NCI-H2081 (cell line): ENCODE data around the gene COL4A1.

Source experiments
- DNase-seq, 2 experiments: peaks; one replicate each; lab custom pipeline; 2025; lab: John Stamatoyannopoulos, UW

COL4A1 gene

DNA sequence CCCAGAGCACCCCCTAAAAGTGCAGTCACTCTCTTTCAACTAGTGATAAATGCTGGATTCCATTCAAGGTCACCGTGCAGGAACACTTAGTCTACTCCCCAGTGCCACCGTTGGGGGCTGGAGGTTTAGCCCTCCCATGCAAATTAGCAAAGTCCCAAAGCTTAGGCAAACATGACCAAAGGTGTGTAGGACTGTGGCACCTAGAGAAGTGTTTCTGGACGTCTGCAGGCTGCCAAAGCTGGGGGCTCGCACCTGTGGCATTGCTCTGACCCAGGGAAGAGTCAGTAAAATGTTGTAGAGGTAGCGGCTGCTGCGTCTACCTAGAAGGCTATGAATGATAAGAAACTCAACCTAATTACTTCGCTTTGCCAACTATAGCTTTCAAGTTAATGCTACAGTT lies 13.9 kb downstream of the COL4A1 start:
- no peak for DNase-seq

DNA sequence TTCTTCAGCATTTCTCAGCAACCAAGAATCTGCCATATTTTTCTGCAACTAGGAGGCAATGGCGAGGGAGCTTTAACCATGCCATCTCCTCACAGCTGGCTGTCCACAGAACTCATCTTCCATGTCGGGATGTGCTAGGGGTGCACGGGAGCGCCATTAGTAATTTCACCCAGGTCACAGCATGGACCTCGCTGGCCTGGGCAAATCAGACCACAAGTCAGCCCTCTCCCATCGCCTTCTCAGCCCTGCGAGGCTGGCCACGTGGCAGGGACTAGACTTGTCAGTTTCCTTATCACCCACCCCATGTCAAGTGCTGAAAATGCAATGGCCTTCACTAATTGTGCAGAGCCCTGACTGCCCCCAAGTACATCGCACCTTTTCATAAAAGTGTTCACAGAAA lies 15.7 kb downstream of the COL4A1 start:
- DNase-seq, result no peak

DNA sequence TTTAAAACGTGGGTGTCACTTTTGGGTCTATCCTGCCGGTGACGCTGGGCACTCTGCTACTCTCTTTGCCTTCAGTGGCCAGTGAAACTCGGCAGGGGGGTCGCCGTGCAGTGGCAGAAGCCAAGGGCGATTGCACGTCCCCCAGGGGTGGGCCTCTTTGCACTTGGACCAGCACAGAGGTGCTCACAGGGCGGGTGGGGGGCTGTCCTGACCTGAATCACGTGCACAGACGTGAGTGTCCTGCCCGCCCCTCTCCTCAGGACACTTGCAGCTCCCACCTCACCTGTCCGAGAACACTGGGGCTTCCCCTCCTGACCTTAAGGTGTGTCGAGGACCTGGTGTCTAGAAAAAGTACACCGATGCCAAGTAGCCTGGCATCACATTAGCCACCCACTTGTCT lies 16.1 kb downstream of the COL4A1 start:
- no peak for DNase-seq

DNA sequence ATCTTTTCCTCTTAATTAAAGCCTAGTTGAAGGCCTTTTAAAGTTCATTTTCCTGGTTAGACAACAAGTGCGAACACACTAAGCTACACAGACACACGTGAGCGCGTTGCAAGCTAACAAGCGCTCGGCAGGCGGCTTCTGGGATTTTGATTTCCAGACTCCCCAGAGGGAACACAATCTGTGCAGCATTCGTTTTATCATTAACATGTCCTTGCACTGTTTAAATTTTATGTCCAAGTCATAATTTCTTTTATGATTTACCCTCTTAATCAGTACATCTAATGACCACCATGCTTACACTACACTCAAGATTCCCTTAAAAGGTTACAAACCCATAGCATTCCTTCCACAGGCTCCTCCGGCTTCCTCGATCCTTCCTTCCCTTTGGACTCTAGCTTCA lies 16.8 kb downstream of the COL4A1 start:
- DNase-seq, result no peak

DNA sequence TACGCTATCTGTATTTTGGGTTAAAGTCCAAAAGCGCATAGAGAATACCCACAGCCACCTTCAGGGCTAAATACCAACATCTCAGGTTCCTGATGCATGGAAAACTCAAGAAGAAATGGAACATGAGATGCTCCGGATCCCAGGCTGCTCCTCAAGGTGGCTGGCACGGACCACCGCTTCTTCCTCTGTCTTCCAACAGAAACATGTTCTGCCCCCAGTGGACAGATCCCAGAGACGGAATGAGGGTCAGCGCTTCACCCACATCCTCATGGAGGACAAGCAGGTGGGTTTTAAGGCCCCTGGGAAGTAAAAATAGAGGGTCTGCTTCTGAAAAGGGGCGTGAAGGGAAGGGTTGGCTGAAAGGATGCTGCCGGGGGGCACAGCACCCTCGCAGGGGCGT lies 17.3 kb downstream of the COL4A1 start:
- DNase-seq, result no peak

DNA sequence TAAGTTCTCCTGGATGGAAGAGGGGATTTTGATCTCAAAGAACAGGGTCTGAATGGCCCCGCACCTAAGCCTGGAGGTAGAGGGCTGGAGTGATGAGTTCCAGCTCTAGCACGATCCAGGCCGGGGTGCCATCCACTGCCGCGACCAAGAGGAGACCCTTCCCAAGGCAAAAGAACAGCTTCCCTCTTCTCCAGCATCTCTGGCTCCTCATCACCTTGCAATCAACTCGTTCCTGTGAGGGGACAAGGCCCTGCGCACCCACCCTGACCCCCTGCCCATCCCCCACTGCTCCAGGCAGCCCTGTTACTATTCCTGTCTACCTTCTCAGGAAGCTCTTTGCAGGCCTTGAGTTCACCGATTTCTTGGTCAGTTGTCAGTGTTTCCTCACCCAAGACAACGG lies 17.8 kb downstream of the COL4A1 start:
- no peak for DNase-seq

DNA sequence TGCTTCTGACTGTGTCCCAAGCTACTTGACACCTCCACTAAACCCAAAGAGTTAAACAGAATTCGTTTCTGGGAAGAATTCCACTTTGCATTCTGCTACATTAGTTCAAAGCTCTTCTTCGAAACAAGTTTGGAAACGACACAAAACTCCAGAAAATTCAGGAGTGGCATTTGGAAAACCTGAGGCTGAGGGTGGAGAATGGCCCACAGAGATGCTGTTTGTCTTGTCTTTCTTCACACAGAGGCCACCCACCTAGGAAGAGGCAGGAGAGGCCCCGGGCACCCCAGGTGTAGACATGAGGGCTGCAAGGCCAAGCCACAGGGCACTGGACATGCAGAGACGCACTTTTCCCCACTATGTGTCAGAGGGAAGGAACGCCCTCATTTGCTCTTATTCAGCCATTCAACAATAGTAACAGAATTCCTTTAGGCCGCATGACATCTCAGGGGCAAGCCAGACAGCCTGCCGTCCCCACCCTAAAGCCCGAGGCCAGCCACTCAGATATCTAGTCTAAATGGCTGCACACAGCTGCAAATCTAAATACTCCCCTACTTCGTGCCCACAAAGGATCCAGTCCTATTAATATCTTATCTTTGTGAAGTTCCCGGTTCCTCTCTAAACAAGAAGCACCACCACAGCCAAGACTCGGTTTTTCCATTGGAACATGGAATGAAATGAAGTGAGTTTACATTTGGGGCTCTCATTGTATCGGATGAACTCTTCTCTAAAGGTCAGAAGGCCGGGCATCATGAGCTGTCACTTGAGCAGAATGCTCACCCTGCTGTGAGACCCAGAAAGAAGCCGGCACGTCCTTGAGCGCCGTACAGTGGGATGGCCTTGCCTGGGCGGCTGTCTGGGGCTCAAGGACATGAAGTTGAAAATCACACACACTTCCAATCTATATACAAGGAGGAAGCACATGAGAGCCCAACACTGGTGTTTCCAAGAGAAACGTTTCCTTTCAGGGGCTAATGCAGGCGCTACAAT lies 19.8 kb downstream of the COL4A1 start:
- DNase-seq, result no peak

DNA sequence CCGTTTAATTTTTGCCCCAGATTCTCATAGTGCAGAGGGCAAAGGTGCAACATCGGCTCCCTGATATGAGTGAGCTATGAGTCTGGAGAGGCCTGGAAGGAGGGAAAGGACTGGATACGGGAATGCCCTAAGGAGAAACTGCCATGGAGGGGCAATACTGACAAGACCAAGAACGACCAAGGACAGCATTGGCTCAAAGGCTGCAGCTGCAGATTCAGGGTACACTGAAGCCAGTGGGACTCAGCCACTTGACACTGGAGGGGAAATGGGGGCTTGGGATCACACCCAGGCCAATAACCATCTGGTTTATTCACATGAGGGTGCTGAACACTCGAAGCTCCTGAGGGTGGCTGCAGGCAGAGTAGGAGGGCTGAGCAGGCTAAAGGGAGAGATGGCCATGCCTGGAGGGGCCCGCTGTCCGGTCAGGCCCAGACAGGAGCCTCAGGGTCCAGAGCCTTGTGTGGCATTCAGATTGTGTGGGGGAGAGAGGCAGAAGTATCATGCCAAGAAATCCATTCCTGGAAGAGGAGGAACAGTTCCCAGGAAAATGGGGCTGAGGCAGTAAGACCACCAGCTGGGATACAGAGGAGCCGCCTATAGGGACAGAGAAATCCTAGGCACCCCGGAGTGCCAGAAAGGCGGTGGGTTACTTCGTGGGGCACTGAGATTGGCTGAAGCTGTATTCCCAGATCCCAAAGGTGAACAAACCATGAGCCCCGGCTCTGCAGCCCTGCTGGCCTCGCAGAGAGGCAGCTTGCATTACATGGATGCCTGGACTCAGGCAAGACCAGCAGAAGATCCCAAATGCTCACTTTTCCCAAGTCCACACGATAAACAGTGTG lies 20.7 kb downstream of the COL4A1 start:
- DNase-seq, result no peak

DNA sequence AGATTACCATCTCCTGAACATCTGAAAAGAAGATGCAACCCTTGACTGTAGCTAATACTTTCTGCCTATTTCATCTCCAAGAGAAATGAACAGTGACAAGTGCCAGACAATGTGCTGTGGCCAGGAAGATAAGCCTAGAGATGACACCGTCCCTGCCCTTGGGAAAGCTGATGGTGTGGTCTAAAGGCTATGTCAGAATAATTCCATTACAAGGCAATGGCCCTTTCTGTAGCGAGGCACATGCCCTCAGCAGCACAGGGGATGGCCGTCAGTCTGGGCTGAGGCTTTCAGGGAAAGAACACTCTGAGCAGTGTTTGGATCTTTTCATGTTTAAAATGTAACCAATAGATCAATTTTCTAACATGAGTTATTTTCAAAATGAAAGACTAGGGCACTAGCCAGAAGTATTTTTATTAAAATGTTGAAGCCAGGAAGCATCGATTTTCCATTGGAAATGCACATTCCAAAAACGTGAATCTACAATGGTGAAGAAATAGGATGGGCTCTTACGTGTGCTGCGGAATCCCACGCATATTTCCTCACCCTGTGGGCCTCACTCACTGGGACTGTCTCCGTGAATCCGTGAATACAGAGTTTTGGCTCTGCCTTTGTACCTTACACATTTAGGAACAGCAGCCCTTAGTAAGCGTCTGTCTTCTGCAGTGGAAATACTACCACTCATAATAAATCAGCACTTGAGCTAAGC lies 22.0 kb downstream of the COL4A1 start:
- DNase-seq, result no peak

DNA sequence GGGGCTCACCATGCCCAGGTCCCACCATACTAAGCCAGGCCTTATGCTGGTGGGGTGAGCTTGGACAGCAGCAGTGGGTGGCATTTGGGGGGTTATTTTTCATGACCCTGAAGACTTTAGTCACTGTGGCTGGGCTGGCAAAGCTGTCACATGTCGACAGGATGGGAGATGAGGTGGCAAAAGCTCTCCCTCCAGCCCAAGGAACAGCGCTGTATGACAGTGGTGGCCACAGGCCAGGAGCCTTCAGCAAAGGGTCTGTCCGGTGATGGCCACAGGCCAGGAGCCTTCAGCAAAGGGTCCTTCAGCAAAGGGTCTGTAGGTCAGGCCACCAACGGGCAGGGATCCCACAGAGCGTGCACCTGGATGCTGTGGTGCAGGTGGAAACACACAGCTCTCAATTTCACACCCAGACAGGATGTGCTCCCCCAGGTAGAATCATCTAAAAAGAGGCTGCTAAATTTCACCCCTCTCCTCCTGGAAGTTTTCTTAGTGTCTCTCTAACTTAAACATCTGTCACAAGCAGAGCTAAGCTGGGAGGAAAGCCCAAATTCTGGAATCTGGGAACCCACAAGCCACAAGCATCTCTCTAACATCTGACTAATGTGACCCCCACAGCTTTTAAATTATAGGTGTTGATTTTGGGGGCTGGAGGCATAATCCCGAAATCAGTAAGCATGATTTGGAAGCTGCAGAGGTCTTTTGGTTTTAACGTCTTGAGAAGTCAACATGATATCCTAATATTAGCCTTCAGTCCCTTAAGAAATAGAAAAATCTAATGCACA lies 23.0 kb downstream of the COL4A1 start:
- DNase-seq, result no peak

DNA sequence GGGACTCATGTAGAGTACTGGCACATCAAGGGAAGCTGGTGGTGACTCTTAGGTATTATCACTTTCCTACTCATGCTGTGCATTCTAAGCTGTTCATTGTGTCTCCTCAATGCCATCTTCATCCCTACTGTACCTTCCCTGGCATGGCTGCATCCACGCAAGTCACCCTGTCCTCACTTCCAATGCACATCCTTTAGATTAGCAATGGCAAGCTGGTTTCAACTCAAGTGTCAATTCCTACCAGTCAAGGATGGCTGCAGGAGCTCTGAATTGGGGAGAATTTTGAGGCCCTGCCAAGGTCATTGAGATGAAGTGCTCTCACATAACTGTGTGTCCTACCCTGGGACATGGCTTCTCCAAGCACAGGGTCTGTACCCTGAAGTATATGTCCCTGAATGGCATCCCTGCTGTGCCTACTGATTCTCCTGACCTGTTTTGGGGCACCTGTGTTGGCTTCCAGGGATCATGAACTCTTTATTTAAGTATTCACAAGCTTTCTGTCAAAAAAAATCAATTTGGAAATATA lies 24.6 kb downstream of the COL4A1 start:
- no peak for DNase-seq

DNA sequence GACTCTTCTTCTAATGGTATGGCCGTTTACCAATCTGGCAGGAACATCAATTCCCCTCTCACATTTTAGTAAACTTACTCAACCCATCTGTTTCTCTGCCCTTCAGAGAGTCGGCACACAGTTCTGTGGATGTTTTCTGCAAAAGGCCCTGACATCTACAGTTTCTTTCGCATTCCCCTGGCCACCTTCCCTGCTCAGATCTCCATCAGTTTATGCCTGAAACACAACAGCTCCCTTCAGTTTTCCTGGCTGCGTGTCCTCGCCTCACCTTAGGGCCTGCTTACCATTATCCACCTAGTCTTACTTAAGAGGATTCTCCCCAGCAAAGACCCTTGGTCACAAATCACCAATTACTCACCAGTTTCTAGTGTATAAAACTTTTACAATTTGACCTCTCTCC lies 25.2 kb downstream of the COL4A1 start:
- DNase-seq, result no peak

DNA sequence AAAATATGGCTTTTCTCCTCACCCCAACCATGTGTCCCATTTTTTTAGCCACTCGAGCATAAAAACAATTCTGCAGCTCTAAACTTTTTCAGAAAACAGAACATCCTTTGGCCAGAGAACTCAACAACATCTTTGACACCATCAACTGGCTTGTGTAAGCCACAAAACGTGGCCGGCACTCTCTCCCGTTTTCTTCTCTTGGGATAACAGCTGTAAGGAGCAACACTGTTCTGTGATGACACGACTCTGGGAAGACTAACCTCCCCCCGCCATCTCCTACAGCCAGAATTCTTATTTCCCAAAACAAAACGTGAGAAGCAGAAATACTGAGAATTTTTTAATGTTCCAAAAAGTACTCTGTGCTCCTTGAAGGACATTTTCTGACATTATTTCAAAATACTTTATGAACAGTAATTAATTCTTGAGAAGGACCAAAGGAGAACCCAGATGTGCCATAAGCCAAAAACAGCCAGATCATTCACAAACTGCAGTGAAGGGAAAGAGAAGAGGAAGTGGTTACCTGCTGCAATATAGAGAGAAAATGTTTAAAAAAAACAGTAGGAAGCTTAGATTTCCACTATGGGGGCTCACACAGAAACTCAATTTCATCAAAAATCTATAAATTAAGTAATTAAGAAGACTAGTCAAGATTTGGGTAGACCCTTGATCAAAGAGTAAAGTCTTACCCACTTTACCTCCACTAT lies 25.8 kb downstream of the COL4A1 start:
- DNase-seq, result no peak

DNA sequence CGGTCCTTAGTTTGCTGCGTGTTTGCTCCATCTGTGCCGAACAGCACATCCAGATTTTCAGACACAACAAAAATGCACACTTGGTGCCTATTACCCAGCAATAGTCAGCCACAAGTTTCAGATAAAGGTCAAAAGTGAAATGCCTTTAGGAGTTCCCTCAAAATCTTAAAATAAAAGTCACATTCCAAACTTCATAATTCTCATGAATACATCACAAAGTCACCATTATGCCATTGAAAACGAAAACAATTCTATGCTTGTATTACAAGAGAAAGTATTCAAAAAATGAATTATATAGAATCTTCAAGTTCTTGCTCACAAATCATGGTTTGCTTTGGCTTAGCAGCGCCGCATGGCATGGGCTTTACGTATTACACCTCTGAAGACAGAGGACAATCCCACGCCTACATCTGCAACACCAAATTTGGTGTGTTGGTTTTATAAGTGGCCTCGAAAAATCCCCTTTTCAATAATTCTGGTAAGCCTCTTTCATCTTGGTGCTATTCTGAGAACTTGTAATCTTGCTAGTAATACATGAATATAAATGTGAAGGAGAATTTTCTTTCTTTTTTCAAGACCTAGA lies 26.6 kb downstream of the COL4A1 start:
- no peak for DNase-seq

DNA sequence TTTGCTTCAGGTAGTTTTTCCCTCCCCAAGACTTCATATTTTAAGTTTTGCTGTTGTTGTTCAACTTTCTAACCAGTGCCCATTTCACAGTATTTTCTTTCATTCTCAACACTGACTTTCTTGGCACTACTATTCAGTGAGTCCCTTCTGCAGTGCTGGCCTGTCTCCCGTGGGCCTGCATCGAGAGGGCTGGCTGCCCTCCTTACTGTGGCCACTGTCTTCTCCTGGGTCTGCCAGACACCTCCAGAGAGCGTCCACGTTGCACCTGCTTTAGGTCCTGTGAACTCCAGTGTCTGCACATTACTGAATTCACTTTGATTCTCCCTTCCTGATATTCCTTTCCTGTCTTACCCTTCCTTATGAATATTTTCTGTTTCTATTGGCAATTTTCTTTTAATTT lies 27.3 kb downstream of the COL4A1 start:
- no peak for DNase-seq

DNA sequence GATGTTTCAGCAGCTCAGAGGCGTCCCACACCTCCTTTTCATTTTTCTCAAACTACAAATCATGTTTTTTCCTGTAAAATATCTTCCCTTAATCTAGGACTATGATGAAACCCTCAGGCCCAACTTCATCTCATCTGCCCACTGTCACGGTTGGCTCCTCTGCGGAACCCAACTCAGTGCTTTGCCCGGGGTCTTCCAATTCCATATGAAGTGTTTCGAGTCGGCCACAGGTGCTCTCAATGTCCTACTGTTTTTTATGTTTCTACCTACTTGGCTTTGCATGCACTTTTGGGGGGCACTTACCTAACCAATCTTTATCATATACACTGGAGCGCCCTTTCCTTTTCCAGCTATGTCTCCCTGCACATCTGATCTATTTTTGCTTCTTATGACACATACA lies 28.1 kb downstream of the COL4A1 start:
- DNase-seq, result no peak

DNA sequence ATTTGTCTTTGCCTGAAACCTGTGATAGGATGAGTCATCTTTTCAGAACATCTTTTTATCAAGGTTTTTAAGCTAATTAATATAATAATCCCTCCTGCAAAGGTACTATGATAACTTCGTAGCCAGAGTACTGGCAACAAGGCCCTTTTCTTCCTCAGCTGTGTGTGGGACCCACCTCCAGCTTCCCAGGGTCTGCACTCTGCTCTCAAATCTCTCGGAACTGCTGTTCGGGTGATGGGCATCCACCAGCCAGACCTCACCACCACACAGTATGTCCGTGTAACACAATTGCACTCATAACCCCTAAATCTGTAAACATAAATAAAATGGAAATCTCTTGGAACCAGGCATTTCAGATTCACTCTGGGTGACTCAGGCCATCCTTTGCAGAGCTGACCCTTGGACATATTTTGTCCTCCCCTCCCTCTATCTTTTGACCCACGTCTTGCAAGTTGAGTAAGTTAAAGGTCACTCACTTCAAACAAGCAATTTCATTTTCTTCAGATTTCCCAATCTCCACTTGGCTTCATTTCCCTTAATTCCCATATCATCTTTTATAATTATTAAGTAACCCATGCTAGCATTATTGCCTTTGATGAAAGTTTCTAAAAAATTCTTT lies 29.5 kb downstream of the COL4A1 start:
- DNase-seq, result no peak

DNA sequence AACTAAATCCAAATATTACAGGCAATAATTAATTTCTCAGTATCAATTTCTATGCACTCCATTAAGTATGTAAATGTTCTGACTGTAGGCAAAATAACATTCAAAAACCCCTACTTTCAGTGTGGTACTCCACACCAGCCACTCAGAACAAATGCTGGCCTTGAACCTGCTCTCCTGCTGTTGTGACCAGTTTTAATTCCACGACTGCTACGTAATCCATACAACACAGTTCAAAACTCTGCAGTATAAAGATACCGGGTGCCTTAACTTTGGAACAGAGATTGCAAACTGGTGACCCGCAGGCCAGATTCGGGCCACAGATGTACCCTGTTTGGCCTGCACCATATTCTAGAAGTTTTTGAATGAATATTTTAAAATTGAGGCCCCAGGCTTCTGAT lies 30.4 kb downstream of the COL4A1 start:
- DNase-seq, result no peak

DNA sequence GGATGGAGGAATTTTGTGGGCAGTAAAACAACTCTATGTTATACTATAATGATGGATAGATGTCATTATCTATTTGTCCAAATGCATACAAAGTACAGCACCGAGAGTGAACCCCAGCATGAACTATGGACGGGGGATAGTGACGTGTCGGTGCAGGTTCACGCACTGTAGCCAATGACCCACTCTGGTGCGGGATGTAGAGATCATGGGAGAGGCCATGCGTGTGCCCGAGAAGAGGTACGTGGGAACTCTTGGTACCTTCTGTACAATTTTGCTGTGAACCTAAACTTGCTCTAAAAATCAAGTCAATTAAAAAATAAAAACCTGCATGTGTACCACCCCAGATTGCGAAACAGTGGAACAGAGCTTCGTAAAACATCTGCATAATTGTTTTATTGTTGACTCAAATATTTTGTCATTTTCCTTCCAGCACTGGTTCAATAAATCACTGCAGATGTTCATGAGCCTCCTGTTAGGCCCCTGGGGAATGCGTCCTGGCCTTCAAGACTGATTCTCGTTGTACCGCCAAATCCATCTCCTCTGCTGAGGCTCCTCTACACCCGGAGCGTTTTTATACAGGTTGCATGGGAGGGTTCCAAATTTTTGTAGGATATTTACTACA lies 30.9 kb downstream of the COL4A1 start:
- no peak for DNase-seq
